H9 (cell line): ENCODE results near the gene CCDC28A. TPM values are rescaled to one million over a fixed set of nuclear protein-coding genes. Genes with fewer than 3 reads are reported as not detected.

Experiments used
- DNase-seq: peaks from one replicate; pipeline ENCODE4 v3.0.0-alpha.2; 2017
- H2AFZ ChIP-seq: one replicate; pipeline ENCODE4 v1.6.1; 2013; ENCODE audit warnings: mild to moderate bottlenecking, low read length, control low read depth, moderate library complexity
- H2AK5ac ChIP-seq: 2 replicates; pipeline ENCODE4 v1.6.1; 2013; ENCODE audit warnings: low read length, control low read depth, mixed read lengths; ENCODE audit not compliant: insufficient read length
- H2BK120ac ChIP-seq: one replicate; pipeline ENCODE4 v1.6.1; 2013; ENCODE audit warnings: low read depth, mild to moderate bottlenecking, low read length, control low read depth, inconsistent platforms; ENCODE audit not compliant: poor library complexity, severe bottlenecking
- H2BK12ac ChIP-seq: 2 replicates; pipeline ENCODE4 v1.6.1; 2013; ENCODE audit warnings: low read length, control low read depth, mixed read lengths, low read depth; ENCODE audit not compliant: insufficient read length
- H2BK15ac ChIP-seq: 2 replicates; pipeline ENCODE4 v1.6.1; 2013; ENCODE audit warnings: low read depth, low read length, control low read depth
- H2BK20ac ChIP-seq: one replicate; pipeline ENCODE4 v1.6.1; 2013; ENCODE audit warnings: low read depth, mild to moderate bottlenecking, low read length, control low read depth, inconsistent platforms; ENCODE audit not compliant: poor library complexity, severe bottlenecking
- H2BK5ac ChIP-seq: 2 replicates; pipeline ENCODE4 v1.6.1; 2013; ENCODE audit warnings: low read length, control low read depth, mixed read lengths; ENCODE audit not compliant: insufficient read length
- H3K14ac ChIP-seq: 2 replicates; pipeline ENCODE4 v1.6.1; 2013; ENCODE audit warnings: low read length, control low read depth; ENCODE audit not compliant: insufficient read depth
- H3K18ac ChIP-seq: 2 replicates; pipeline ENCODE4 v1.6.1; 2013; ENCODE audit warnings: low read depth, mild to moderate bottlenecking, mixed read lengths, low read length, control low read depth; ENCODE audit not compliant: insufficient read length
- H3K23ac ChIP-seq: 2 replicates; pipeline ENCODE4 v1.6.1; 2013; ENCODE audit warnings: low read length, control low read depth, mixed read lengths, low read depth; ENCODE audit not compliant: insufficient read length
- H3K23me2 ChIP-seq: 2 replicates; pipeline ENCODE4 v1.6.1; 2013; ENCODE audit warnings: low read depth, mild to moderate bottlenecking, mixed read lengths, low read length, control low read depth; ENCODE audit not compliant: insufficient read length, poor library complexity, severe bottlenecking
- H3K27ac ChIP-seq: 2 replicates; pipeline ENCODE4 v1.5.1; 2013; ENCODE audit warnings: low read length, control low read depth, mixed read lengths, low read depth; ENCODE audit not compliant: insufficient read length
- H3K27me3 ChIP-seq: 2 replicates; pipeline ENCODE4 v1.6.1; 2013; ENCODE audit warnings: low read length, control low read depth, inconsistent platforms; ENCODE audit not compliant: insufficient read depth
- H3K4ac ChIP-seq: 2 replicates; pipeline ENCODE4 v1.6.1; 2013; ENCODE audit warnings: low read depth, mild to moderate bottlenecking, control low read depth, inconsistent platforms, low read length, moderate library complexity
- H3K4me1 ChIP-seq: 2 replicates; pipeline ENCODE4 v1.6.1; 2013; ENCODE audit warnings: low read length, control low read depth, inconsistent platforms; ENCODE audit not compliant: insufficient read depth
- H3K4me2 ChIP-seq: 2 replicates; pipeline ENCODE4 v1.6.1; 2013; ENCODE audit warnings: low read length, control low read depth, mixed read lengths; ENCODE audit not compliant: insufficient read length, insufficient read depth
- H3K56ac ChIP-seq: 2 replicates; pipeline ENCODE4 v1.6.1; 2013; ENCODE audit warnings: low read depth, mild to moderate bottlenecking, mixed read lengths, low read length, control low read depth; ENCODE audit not compliant: insufficient read length
- H3K79me1 ChIP-seq: 2 replicates; pipeline ENCODE4 v1.6.1; 2013; ENCODE audit warnings: low read depth, mild to moderate bottlenecking, moderate library complexity, low read length, control low read depth, inconsistent platforms; ENCODE audit not compliant: insufficient read depth, poor library complexity, severe bottlenecking
- H3K79me2 ChIP-seq: 2 replicates; pipeline ENCODE4 v1.6.1; 2013; ENCODE audit warnings: low read length, control low read depth, inconsistent platforms; ENCODE audit not compliant: insufficient read depth
- H3K9ac ChIP-seq: 2 replicates; pipeline ENCODE4 v1.6.1; 2013; ENCODE audit warnings: low read length, control low read depth, mixed read lengths; ENCODE audit not compliant: insufficient read length; ENCODE audit errors: extremely low read depth
- H3K9me3 ChIP-seq: one replicate; pipeline ENCODE4 v1.6.1; 2013; ENCODE audit warnings: low read depth, low read length, inconsistent platforms; ENCODE audit not compliant: control insufficient read depth
- H3T11ph ChIP-seq: one replicate; pipeline ENCODE4 v1.6.1; 2013; ENCODE audit warnings: mild to moderate bottlenecking, low read length, control low read depth, inconsistent platforms
- H4K20me1 ChIP-seq: one replicate; pipeline ENCODE4 v1.6.1; 2013; ENCODE audit not compliant: control insufficient read depth, insufficient read length, insufficient read depth
- H4K5ac ChIP-seq: 2 replicates; pipeline ENCODE4 v1.6.1; 2013; ENCODE audit warnings: low read depth, mild to moderate bottlenecking, mixed read lengths, low read length, control low read depth; ENCODE audit not compliant: insufficient read length
- H4K8ac ChIP-seq: replicated peaks from 2 replicates; pipeline ENCODE4 v1.6.1; 2013; ENCODE audit warnings: low read length, control low read depth, mixed read lengths, low read depth; ENCODE audit not compliant: insufficient read length
- H4K91ac ChIP-seq: 2 replicates; pipeline ENCODE4 v1.6.1; 2013; ENCODE audit warnings: low read depth, mild to moderate bottlenecking, moderate library complexity, mixed read lengths, low read length, control low read depth; ENCODE audit not compliant: insufficient read length
- H3K27ac Mint-ChIP-seq, 3 experiments: 2 replicates in 2 of 3; 3 replicates in 1 of 3; pipeline ENCODE4 v1.8.0; 2020 to 2021; ENCODE audit warnings: mixed read lengths in 3 of 3, mild to moderate bottlenecking in 1 of 3, moderate library complexity in 1 of 3
- H3K27me3 Mint-ChIP-seq: 2 replicates; pipeline ENCODE4 v1.8.0; 2021; ENCODE audit warnings: low read depth, mild to moderate bottlenecking, moderate library complexity, mixed read lengths
- H3K36me3 Mint-ChIP-seq, 3 experiments: 2 replicates in 2 of 3; 3 replicates in 1 of 3; pipeline ENCODE4 v1.8.0; 2020 to 2021; ENCODE audit warnings: low read depth in 3 of 3, mixed read lengths in 3 of 3; ENCODE audit not compliant: insufficient read depth in 1 of 3
- H3K4me1 Mint-ChIP-seq, 2 experiments: 2 replicates each; pipeline ENCODE4 v1.8.0; 2020; ENCODE audit warnings: mixed read lengths in 2 of 2
- H3K4me3 Mint-ChIP-seq, 2 experiments: 2 replicates in 1 of 2; 3 replicates in 1 of 2; pipeline ENCODE4 v1.8.0; 2020 to 2021; ENCODE audit warnings: mild to moderate bottlenecking in 2 of 2, mixed read lengths in 2 of 2, moderate library complexity in 1 of 2
- H3K9me3 Mint-ChIP-seq, 2 experiments: 2 replicates in 1 of 2; 3 replicates in 1 of 2; pipeline ENCODE4 v1.8.0; 2020; ENCODE audit warnings: mild to moderate bottlenecking in 2 of 2, mixed read lengths in 2 of 2, moderate library complexity in 1 of 2
- WGBS: extraction: QIAGEN DNeasy Blood & Tissue Kit; methylation state at CpG from one replicate; pipeline ENCODE4 v1.1.7; 2013; ENCODE audit warnings: missing lambda C conversion rate, low lambda C conversion rate, mixed read lengths; ENCODE audit not compliant: insufficient read length; ENCODE audit errors: extremely low coverage; 5-methylcytosine and 5-hydroxymethylcytosine counted together
- total RNA-seq: library from RNA; stranded (reverse); gene quantifications from 2 replicates; pipeline ENCODE4 v1.2.1, GENCODE V29; 2021
- TF ChIP-seq, protein P1 (sequence below): fragments of 200-600 bp; sonication (generic); conservative IDR thresholded peaks from 3 replicates; pipeline ENCODE4 v1.8.0; 2021; ENCODE audit warnings: antibody characterized with exemption, mild to moderate bottlenecking

The CCDC28A gene
- total RNA-seq, 1 experiment from 2014 or later = 12.9 TPM

DNA sequence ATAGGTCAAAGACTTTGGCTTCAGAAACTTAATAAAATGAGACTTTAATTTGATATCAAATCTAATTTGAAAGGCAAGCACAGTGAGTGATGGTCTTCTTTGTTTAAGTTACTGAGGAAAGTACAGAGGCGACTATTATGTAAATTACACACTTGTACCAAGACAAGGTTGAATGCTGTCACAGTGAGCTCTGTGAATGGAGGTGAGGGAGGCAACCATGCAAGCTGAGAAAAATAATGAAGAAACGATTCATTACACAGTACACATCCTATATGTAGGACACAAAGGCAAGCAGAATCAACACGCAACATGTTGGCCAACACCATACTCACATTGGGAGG, 46.8 kb upstream of the CCDC28A start:
- H3K4me1 Mint-ChIP-seq = peaks cover 6 to 8% of the 10 kb centered on the region in 2 experiments
- peaks cover 2 to 3% (median 2%) of the 10 kb centered on the region in 3 experiments; a peak in 4 of 7 replicates for H3K36me3 Mint-ChIP-seq

More for the DNA sequence above, 46.8 kb upstream of the CCDC28A start:
- H4K91ac ChIP-seq = no peak overlapping the region
- no peak overlapping the region for H2BK15ac ChIP-seq
- H3K4ac ChIP-seq = no peak overlapping the region
- H3K56ac ChIP-seq = no peak overlapping the region
- no peak overlapping the region for H4K8ac ChIP-seq
- no peaks in the 10 kb centered on the region for H3K79me1 ChIP-seq
- Mint-ChIP-seq H3K4me3 (no peak overlapping the region), H3K9me3 (peaks cover 2 to 3% of the 10 kb centered on the region in 2 experiments; a peak in 4 of 5 replicates), H3K27me3 (no peaks in the 10 kb centered on the region), H3K27ac (no peak overlapping the region; a peak in 1 of 7 replicates)
- no peak overlapping the region for H2BK5ac ChIP-seq
- H3K4me2 ChIP-seq = no peak overlapping the region
- H4K5ac ChIP-seq = no peak overlapping the region
- H2BK20ac ChIP-seq = no peak overlapping the region
- H3T11ph ChIP-seq = no peak overlapping the region
- H3K23me2 ChIP-seq = no peaks in the 10 kb centered on the region
- no peak overlapping the region for H2AFZ ChIP-seq
- DNase-seq = no peak
- no peaks in the 10 kb centered on the region for H3K79me2 ChIP-seq
- no peak overlapping the region for H3K23ac ChIP-seq
- peaks cover 2% of the 10 kb centered on the region; the same call in 1 of the 2 replicates for H3K4me1 ChIP-seq
- TF ChIP-seq, protein P1, sequence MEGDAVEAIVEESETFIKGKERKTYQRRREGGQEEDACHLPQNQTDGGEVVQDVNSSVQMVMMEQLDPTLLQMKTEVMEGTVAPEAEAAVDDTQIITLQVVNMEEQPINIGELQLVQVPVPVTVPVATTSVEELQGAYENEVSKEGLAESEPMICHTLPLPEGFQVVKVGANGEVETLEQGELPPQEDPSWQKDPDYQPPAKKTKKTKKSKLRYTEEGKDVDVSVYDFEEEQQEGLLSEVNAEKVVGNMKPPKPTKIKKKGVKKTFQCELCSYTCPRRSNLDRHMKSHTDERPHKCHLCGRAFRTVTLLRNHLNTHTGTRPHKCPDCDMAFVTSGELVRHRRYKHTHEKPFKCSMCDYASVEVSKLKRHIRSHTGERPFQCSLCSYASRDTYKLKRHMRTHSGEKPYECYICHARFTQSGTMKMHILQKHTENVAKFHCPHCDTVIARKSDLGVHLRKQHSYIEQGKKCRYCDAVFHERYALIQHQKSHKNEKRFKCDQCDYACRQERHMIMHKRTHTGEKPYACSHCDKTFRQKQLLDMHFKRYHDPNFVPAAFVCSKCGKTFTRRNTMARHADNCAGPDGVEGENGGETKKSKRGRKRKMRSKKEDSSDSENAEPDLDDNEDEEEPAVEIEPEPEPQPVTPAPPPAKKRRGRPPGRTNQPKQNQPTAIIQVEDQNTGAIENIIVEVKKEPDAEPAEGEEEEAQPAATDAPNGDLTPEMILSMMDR = no peak
- H3K27me3 ChIP-seq = no peaks in the 10 kb centered on the region
- H2BK120ac ChIP-seq = no peak overlapping the region
- no peak overlapping the region for H3K27ac ChIP-seq
- no peak overlapping the region for H3K14ac ChIP-seq
- H2BK12ac ChIP-seq = no peak overlapping the region
- WGBS = no CpG with 5 or more reads among the region's 3 CpGs
- H4K20me1 ChIP-seq = no peaks in the 10 kb centered on the region
- no peak overlapping the region for H3K18ac ChIP-seq
- no peaks in the 10 kb centered on the region for H3K9me3 ChIP-seq
- no peak overlapping the region for H2AK5ac ChIP-seq
- no peak overlapping the region for H3K9ac ChIP-seq
